Activated CD4-positive, alpha-beta T cell treated with anti-CD3 and anti-CD28 coated beads, Interleukin-2, amount 50 U/mL, for 1 hour (primary cell): Measurements from ENCODE around the gene ZNF333.
"Not testable (repeated sequence)": the region's sequence is repeated elsewhere in the genome, so short reads cannot be mapped to it uniquely, and the experiment has no call there.

Source experiments
- DNase-seq: peaks from one replicate; pipeline ENCODE4 v3.0.0-alpha.2; 2020

The ZNF333 gene

DNA sequence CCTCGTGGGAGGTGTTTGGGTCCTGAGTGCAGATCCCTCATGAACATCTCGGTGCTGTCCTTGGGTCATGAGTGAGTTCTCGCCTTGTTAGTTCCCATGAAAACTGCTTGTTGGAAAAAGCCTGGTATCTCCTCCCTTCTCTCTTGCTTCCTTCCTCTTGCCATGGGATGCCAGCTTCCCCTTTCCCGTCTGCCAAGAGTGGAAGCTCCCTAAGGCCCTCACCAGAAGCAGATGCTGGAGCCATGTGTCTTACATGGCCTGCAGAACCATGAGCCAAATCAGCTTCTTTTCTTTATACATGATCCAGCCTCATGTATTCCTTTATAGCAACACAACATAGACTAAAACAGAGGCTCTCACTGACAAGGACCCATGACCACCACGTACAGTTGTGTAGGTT is 80.3 kb downstream of the ZNF333 start:
- no peak for DNase-seq

DNA sequence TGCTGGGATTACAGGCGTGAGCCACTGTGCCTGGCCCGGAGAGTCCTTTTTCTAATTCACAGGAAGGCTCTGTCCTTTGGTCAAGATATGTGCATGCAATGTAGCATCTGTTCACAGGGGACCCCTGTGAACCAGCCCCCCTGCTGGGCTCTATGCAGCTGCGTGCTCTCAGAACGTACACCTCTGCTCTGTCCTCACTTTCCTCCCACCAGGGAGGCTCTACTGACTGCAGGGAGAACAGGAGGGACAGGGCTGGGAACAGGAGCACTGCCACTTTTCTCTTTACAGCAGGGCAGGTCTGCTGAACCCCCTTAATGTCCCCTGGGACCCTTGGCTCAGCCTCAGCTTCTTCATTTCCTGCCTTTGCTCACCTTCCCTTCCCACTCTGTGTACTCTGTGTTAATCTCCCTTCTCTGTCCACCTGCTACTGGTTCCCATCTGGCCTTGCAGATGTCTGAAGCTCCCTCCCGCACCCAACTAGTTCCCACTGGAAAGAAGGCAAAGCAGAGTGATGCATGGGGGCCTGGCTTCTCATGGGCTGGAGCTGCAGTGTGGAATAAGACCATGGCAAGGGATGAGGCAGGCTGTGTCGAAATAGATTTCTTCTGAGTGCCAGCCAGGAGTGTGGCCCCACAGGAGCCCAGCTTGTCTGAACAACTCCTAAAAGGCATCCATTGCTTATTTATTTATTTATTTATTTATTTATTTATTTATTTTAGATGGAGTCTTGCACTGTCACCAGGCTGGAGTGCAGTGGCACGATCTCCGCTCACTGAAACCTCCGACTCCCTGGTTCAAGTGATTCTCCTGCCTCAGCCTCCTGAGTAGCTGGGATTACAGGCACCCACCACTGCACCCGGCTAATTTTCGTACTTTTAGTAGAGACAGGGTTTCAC is 81.3 kb downstream of the ZNF333 start:
- no peak for DNase-seq

DNA sequence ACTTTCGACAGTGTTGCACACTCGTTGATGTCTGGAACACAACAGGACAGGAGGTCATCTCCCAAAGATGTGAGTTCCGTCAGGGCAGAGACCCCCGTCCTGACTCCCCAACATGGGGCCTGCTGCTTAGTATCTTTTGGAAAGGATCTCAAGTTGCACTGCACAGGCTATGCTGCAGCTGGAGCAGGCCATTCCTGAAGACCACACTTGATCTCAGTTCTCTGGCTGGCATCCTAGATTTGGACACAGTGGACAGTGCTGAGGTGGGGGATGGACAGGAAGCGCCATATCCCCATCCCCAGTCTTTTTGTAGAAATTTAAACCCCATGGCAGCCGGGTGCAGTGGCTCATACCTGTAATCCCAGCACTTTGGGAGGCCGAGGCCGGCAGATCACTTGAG is 82.6 kb downstream of the ZNF333 start:
- DNase-seq = no peak

DNA sequence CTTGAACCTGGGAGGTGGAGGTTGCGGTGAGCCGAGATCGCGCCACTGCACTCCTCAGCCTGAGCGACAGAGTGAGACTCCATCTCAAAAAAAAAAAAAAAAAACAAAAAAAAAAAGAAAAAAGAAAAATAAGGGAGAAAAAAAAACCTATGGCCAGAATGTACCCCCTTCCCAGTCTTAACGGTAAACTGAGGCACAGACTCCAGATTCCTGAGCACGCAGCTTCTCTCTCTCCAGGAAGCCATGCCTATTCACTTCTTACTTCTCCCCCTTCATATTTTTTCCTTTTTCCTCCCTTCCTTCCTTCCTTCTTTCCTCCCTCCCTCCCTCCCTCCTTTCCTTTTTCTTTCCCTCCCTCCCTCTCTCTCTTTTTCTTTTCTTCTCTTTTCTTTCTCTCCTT is 83.1 kb downstream of the ZNF333 start:
- no peak for DNase-seq

DNA sequence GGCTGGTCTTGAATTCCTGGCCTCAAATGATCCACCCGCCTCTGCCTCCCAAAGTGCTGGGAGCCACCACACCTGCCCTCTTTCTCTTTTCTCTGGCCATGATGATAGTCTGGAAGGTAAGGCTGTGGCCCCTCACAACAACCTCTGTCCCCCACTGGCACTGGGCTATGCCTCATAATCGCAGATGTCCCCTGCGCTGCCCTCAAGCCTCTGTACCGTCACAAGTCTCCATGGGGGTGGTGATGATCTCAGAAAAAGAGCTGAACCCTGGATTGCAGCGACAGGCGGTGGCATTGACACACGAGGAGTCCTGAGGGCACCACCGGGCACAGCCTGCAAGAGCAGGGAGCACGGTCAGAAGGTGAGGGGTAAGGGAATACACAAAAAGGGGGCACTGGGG is 83.9 kb downstream of the ZNF333 start:
- not testable (repeated sequence) for DNase-seq

DNA sequence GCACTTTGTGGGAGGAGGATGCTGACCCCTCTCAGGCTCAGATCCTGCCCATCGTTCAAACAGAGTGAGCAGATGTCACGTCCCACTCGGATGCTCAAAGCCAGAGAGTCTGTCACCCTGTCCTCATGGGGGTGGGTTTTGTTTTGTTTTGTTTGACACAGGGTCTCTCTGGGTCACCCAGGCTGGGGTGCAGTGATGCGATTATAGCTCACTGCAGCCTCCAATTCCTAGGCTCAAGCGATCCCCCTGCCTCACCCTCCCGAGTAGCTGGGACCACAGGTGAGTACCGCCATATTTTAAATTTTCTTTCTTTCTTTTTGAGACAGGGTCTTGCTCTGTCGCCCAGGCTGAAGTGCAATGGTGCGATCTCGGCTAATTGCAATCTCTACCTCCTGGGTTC is 84.5 kb downstream of the ZNF333 start:
- no peak for DNase-seq

DNA sequence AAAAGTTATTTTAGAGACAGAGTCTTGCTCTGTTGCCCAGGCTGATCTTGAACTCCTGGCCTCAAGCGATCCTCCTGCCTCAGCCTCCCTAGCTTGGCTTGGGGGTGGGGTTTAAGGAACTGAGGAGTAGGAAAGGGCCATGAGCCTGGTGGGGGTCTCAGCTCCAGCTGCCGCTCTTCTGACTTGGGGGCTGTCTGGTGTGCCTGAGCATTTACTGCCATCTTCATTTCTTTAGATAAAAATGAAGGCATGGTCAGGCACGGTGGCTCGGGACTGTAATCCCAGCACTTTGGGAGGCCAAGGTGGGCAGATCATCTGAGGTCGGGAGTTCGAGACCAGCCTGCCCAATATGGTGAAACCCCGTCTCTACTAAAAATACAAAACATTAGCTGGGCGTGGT is 85.5 kb downstream of the ZNF333 start:
- not testable (repeated sequence) for DNase-seq

DNA sequence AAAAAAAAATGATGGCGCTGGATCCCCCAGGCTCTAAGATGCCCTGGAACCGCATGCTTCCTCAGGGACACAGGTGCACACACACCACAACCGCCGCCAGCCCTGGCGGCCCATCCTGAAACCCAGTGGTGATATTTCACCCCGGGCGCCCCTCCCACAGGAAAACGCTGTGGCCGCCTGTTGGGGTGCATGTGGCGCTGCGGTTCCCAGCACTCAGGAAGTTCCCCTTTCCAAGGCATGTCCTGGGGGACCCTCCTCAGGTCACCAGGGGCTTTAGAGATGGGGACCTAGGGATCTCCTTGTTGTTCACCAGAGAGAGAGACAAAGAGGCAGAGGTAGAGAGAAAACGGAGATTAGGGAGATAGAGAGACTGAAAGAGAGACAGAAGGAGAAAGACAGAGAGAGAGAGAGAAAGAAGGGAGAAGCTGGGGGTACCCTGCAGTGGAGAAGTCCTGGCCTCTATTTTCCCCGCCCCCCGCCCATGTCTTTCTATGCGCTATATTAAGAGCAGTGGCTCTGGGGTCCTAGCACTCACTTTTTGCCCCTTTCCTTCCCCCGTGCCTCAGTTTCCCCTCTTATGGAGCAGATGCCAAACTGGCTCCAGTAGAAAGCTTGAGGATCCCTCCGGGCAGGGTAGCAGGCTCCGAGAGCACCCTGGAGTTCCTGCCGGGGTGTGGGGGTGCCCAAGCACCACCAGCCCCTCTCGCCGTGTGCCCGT is 86.2 kb downstream of the ZNF333 start:
- no peak for DNase-seq

DNA sequence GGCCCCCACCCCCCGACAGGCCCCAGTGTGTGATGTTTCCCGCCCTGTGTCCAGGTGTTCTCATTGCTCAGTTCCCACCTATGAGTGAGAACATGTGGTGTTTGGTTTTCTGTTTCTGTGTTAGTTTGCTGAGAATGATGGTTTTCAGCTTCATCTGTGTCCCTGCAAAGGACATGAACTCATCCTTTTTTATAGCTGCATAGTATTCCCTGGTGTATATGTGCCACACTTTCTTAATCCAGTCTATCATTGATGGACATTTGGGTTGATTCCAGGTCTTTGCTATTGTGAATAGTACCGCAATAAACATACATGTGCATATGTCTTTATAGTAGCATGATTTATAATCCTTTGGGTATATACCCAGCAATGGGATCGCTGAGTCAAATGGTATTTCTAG is 87.8 kb downstream of the ZNF333 start:
- DNase-seq = not testable (repeated sequence)

DNA sequence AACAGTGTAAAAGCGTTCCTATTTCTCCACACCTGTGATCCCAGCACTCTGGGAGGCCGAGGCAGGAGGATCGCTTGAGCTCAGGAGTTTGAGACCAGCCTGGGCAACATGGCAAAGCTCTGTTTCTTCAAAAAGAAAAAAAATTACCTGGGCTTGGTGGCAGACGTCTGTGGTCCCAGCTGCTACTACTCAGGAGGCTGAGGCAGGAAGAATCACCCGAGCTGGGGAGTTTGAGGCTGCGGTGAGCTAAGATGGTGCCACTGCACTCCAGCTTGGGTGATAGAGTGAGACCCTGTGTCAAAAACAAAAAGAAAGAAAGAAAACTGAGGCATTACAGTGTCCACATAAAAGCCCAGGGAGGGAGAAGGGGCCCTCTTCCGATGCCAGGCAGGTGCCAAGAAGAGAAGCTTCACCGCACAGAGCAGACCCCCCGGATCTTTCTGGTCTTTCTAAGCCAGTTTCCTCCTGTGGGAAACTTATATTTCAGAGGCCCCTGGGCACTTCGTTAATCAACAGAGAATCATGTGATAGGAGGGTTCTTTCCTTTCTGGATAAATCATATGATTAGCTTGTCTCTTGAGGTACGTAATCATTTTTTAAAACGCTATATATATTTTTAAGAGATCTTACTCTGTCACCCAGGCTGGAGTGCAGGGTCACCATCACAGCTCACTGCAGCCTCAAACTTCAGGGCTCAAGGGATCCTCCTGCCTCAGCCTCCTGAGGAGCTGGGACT is 88.4 kb downstream of the ZNF333 start, which contains the start of gene ADGRE2:
Gene ADGRE2 (minus strand): TSS at position 451 of the 736 bp plus-strand sequence. CDS start 1,804 bp downstream, outside the sequence.
- DNase-seq = not testable (repeated sequence)

DNA sequence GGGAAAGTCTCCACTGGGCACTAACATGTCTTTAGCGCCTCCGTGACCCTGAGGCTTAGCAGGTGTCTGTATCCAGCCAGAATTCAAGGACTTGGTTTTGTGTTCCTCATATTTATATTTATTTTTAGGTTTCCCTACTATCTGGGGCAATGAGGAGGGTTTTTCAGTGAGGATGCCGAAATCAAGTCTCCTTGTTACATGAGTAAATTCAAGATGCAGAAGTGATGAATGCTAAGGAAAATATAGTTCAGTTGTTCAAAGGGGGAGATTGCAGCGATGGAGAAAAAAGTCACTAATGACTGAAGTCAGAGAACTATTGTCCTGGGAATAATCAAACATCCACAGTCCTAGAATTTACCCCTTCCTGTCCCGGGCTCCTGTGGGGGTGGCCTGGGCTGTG is 89.3 kb downstream of the ZNF333 start:
- DNase-seq = no peak

DNA sequence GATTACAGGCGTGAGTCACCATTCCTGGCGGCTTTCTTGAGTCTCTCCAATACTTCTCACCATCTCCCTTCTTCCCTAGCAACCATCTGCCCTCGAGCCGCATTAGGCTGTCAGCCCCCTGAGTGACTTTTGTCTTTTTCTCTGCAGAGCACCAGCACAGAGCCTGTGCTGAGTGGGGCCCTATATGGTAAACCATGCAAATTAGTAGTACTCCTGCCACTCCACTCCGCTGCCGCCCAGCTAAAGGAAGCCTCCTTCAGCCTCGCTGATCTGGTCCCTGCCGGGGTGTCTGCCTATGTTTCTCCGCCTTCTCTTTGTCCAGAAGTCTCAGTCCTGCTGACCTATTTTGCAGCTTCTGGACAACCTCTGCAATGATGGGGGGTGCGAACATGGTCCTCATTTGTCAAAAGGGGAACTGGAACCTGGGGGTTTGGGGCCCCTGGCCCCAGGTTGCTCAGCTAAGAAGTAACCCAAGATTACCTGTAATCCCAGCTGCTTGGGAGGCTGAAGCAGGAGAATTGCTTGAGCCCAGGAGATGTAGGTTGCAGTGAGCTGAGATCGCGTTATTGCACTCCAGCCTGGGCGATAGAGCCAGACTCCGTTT is 90.9 kb downstream of the ZNF333 start:
- DNase-seq = not testable (repeated sequence)

DNA sequence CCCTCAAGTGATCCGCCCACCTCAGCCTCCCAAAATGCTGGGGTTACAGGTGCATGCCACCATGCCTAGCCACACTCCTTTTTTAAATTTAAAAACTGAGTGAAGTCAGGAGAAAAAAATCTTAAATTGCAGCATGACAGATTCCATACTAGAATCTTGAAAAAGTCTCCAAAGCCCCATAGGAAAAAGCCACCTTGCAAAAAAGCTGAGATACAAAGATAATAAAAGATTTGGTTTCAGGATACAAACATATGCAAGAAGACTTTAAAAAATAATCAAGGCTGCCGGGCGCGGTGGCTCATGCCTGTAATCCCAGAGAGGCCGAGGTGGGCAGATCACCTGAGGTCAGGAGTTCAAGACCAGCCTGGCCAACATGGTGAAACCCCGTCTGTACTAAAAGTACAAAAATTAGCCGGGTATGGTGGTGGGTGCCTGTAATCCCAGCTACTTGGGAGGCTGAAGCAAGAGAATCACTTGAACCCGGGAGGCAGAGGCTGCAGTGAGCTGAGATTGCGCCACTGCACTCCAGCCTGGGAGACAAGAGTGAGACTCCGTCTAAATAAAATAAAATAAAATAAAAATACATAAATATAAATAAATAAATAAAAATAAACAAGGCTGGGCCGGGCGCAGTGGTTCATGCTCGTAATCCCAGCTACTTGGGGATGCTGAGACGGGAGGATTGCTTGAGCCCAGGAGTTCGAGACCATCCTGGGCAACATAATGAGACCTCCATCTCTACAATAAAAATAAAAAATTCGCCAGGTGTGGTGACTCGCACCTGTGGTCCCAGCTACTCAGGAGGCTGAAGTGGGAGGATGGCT is 92.1 kb downstream of the ZNF333 start:
- DNase-seq = not testable (repeated sequence)

DNA sequence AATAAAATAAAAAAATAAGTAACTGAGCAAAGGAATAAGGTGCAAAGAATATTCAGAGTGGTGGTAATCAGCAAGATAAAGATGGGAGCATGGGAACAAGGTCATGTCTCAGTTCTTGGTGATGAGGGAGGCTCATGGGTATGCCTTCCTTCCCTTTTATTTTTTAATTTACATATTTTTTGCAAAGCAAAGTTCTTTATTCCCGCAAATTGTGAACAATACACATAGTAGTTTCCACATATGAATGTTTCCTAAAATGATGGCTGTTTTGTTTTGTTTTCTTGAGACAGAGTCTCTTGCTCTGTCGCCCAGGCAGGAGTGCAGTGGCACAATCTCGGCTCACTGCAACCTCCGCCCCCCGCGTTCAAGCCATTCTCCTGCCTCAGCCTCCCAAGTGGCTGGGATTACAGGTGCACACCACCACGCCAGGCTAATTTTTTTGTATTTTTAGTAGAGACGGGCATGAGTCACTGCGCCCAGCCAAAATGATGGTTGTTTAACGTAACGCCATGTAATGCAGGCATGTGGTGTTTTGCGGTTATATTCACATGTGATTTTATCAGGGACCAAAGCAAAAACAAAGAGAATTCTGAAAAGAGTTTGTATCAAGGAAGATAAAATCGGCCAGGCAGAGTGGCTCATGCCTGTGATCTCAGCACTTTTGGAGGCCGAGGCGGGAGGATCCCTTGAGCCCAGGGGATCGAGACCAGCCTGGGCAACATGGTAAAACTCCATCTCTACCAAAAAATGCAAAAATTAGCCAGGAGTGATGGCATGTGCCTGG is 93.0 kb downstream of the ZNF333 start:
- DNase-seq = no peak
